DOHH2 (cell line): ENCODE results near the gene APCDD1L.
"Not testable (repeated sequence)": the region's sequence is repeated elsewhere in the genome, so short reads cannot be mapped to it uniquely, and the experiment has no call there.

ENCODE experiments used
- H3F3A ChIP-seq: fragments of 200-600 bp; sonication (generic), shearing (Covaris generic); 2 replicates; pipeline ENCODE4 v1.6.0; 2016; ENCODE audit warnings: antibody characterized with exemption, mild to moderate bottlenecking; ENCODE audit not compliant: control insufficient read depth, insufficient read depth
- H3K27ac ChIP-seq: fragments of 200-600 bp; sonication (generic); 2 replicates; pipeline ENCODE4 v1.5.1; 2014; ENCODE audit warnings: low read depth, mild to moderate bottlenecking, low read length, moderate library complexity
- H3K27me3 ChIP-seq: fragments of 200-600 bp; sonication (generic); 2 replicates; pipeline ENCODE4 v1.6.1; 2014; ENCODE audit warnings: mild to moderate bottlenecking, low read length, mixed read lengths; ENCODE audit not compliant: control insufficient read depth
- H3K36me3 ChIP-seq: fragments of 200-600 bp; sonication (generic); 2 replicates; pipeline ENCODE4 v1.6.1; 2014; ENCODE audit warnings: mild to moderate bottlenecking, low read length, moderate library complexity, mixed read lengths; ENCODE audit not compliant: control insufficient read depth
- H3K4me1 ChIP-seq: fragments of 200-600 bp; sonication (generic); 2 replicates; pipeline ENCODE4 v1.6.1; 2014; ENCODE audit warnings: mild to moderate bottlenecking, low read length, mixed read lengths; ENCODE audit not compliant: control insufficient read depth
- H3K4me2 ChIP-seq: fragments of 200-600 bp; sonication (generic); 2 replicates; pipeline ENCODE4 v1.6.0; 2014; ENCODE audit warnings: mild to moderate bottlenecking, low read length, moderate library complexity
- H3K4me3 ChIP-seq: fragments of 200-600 bp; sonication (generic); 2 replicates; pipeline ENCODE4 v1.5.1; 2014; ENCODE audit warnings: mild to moderate bottlenecking, low read length, mixed read lengths
- H3K79me2 ChIP-seq: fragments of 200-600 bp; sonication (generic); 2 replicates; pipeline ENCODE4 v1.6.1; 2014; ENCODE audit warnings: mild to moderate bottlenecking, low read length, mixed read lengths; ENCODE audit not compliant: control insufficient read depth
- H3K9me2 ChIP-seq: fragments of 200-600 bp; sonication (generic); replicated peaks from 2 replicates; pipeline ENCODE4 v1.6.1; 2014; ENCODE audit warnings: mild to moderate bottlenecking, low read length, mixed read lengths; ENCODE audit not compliant: control insufficient read depth
- H3K9me3 ChIP-seq: fragments of 200-600 bp; sonication (generic); 2 replicates; pipeline ENCODE4 v1.6.1; 2014; ENCODE audit warnings: antibody characterized with exemption, low read length, mixed read lengths; ENCODE audit not compliant: control insufficient read depth, insufficient read depth
- H4K20me1 ChIP-seq: fragments of 200-600 bp; sonication (generic); 2 replicates; pipeline ENCODE4 v1.6.0; 2014; ENCODE audit warnings: low read depth, mild to moderate bottlenecking, antibody characterized with exemption, low read length, moderate library complexity; ENCODE audit not compliant: control insufficient read depth, insufficient read depth
- EZH2phosphoT487 ChIP-seq: fragments of 200-600 bp; sonication (generic); IDR thresholded peaks from 2 replicates; pipeline ENCODE4 v1.6.1; 2017; ENCODE audit warnings: borderline replicate concordance, mild to moderate bottlenecking, antibody characterized with exemption, low read length, moderate library complexity, mixed read lengths
- TF ChIP-seq, protein P1 (sequence below): fragments of 200-600 bp; sonication (generic); IDR thresholded peaks from one replicate; pipeline ENCODE4 v1.5.1; 2014; ENCODE audit warnings: antibody characterized with exemption, mild to moderate bottlenecking, low read depth, low read length; ENCODE audit not compliant: poor library complexity, severe bottlenecking

The APCDD1L gene

DNA sequence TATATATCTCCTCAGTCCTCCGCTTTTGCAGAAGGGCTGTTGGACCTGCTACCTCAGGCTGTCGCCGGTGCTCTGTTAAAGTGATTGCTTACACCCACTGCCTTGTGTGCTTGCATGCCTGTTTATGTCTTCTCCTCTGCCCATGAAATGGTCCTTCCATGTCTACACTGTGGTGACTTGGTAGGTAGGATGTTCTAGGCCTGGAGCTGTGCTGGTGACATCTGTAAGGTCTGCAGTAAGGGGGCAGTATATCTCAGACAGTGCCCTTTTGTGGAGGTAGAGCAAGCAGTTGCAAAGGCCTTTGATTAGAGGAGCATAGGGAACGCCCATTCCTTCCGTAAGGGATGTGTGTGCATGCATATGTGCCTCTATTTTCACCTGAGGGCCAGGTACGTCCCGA, 85.9 kb downstream of the APCDD1L start:
- no peak overlapping the region for H3K4me3 ChIP-seq
- H3K9me3 ChIP-seq: no peaks in the 10 kb centered on the region
- no peaks in the 10 kb centered on the region for H3K27me3 ChIP-seq
- H4K20me1 ChIP-seq: peaks cover 7% of the 10 kb centered on the region
- no peaks in the 10 kb centered on the region for H3K4me1 ChIP-seq
- H3K79me2 ChIP-seq: peaks cover 94% of the 10 kb centered on the region
- TF ChIP-seq EZH2phosphoT487: no peak
- TF ChIP-seq, protein P1, sequence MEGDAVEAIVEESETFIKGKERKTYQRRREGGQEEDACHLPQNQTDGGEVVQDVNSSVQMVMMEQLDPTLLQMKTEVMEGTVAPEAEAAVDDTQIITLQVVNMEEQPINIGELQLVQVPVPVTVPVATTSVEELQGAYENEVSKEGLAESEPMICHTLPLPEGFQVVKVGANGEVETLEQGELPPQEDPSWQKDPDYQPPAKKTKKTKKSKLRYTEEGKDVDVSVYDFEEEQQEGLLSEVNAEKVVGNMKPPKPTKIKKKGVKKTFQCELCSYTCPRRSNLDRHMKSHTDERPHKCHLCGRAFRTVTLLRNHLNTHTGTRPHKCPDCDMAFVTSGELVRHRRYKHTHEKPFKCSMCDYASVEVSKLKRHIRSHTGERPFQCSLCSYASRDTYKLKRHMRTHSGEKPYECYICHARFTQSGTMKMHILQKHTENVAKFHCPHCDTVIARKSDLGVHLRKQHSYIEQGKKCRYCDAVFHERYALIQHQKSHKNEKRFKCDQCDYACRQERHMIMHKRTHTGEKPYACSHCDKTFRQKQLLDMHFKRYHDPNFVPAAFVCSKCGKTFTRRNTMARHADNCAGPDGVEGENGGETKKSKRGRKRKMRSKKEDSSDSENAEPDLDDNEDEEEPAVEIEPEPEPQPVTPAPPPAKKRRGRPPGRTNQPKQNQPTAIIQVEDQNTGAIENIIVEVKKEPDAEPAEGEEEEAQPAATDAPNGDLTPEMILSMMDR: no peak
- H3K9me2 ChIP-seq: no peaks in the 10 kb centered on the region
- peaks cover 59% of the 10 kb centered on the region for H3K36me3 ChIP-seq
- H3K27ac ChIP-seq: no peak overlapping the region
- H3F3A ChIP-seq: no peaks in the 10 kb centered on the region
- H3K4me2 ChIP-seq: no peak overlapping the region

DNA sequence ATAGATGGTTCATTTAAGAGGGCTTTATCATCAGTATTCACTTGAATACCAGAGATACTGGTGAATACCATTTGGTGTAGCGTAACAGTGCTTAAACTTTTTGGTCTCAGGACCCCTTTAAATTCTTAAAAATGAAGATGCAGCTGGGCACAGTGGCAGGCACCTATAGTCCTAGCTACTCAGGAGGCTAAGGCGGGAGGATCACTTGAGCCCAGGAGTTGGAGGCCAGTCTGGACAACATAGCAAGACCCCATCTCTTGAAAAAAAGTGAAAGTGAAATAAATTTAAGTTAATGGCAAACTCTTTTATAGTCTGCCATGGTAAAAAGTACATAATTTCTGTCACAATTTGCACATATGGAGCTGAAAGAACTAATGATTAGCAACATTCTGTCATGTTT, 86.8 kb downstream of the APCDD1L start:
- Histone ChIP-seq H3K36me3 (peaks cover 66% of the 10 kb centered on the region), H3K79me2 (peaks cover 94% of the 10 kb centered on the region)

DNA sequence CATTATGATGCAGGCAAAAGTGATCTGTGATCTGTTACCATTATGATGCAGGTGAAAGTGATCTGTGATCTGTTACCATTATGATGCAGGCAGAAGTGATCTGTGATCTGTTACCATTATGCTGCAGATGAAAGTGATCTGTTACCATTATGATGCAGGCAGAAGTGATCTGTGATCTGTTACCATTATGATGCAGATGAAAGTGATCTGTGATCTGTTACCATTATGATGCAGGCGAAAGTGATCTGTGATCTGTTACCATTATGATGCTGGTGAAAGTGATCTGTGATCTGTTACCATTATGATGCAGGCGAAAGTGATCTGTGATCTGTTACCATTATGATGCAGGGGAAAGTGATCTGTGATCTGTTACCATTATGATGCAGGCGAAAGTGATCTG, 87.6 kb downstream of the APCDD1L start:
- not testable (repeated sequence) for H3K9me2 ChIP-seq, H3K4me2 ChIP-seq, H3K9me3 ChIP-seq, H3K4me3 ChIP-seq, H3K27ac ChIP-seq, H3K27me3 ChIP-seq, H4K20me1 ChIP-seq, H3F3A ChIP-seq, H3K4me1 ChIP-seq
- peaks cover 71% of the 10 kb centered on the region for H3K36me3 ChIP-seq
- H3K79me2 ChIP-seq: peaks cover 92% of the 10 kb centered on the region

More for the DNA sequence above, 86.8 kb downstream of the APCDD1L start:
- TF ChIP-seq, protein P1: no peak
- no peak for TF ChIP-seq EZH2phosphoT487
- H3K4me3 ChIP-seq: no peak overlapping the region
- H3K4me1 ChIP-seq: no peaks in the 10 kb centered on the region
- H3K27ac ChIP-seq: no peak overlapping the region
- H3K9me2 ChIP-seq: no peaks in the 10 kb centered on the region
- peaks cover 7% of the 10 kb centered on the region for H4K20me1 ChIP-seq
- no peaks in the 10 kb centered on the region for H3F3A ChIP-seq
- no peaks in the 10 kb centered on the region for H3K9me3 ChIP-seq
- no peak overlapping the region for H3K4me2 ChIP-seq
- H3K27me3 ChIP-seq: no peaks in the 10 kb centered on the region

DNA sequence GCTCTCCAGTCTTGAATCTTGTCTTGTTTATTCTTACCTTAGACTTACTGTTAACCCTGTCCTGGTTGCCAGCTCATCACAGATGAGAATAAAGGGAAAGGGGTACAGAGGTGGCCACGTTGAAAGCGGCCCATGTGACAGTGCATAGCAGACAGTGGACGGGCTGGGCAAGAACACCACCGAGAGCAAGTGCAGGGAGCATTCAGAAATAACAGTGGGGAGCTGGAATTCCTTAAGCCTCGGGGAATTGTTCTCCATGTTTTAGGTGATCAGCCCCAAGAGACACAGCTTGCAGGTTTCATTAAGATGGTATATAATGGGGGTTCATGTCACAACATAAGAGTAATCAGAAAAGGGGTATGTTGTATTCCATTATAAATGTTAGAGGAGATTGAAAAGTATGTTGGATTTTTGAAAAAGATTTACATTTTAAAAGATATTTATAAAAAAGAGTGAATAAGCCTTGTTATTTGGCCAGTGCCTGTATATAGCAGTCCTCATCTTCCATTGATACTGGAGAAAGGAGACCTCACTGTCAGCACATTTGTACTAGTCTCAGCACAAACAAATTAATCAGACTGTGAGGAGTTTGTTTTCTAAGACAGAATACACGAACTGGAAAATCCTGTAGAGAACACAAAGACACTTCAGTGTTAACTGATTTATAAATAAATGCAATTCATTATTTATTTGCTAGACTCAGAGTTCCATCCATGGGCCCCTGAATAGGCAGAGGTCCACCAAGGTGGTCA, 90.8 kb downstream of the APCDD1L start:
- peaks cover 7% of the 10 kb centered on the region for H4K20me1 ChIP-seq
- peaks cover 79% of the 10 kb centered on the region for H3K36me3 ChIP-seq

More for the DNA sequence above, 90.8 kb downstream of the APCDD1L start:
- Histone ChIP-seq H3K4me3 (no peak overlapping the region), H3K27ac (no peak overlapping the region), H3K9me2 (no peaks in the 10 kb centered on the region), H3F3A (no peaks in the 10 kb centered on the region), H3K9me3 (no peaks in the 10 kb centered on the region), H3K27me3 (no peaks in the 10 kb centered on the region), H3K79me2 (peaks cover 88% of the 10 kb centered on the region), H3K4me1 (no peaks in the 10 kb centered on the region), H3K4me2 (no peak overlapping the region)
- TF ChIP-seq, protein P1: no peak
- no peak for TF ChIP-seq EZH2phosphoT487
